Measurements from ENCODE around the gene ESRRG.

GRCh38 chr1:216700779-216701178 lies 22.4 kb downstream of the ESRRG start:
- TF ChIP-seq CTCF (IDR thresholded peaks at IDR 0.05; ENCODE audit: low read length) (no peak), EZH2 (optimal IDR thresholded peaks at IDR 0.05; ENCODE audit: low read depth, low read length) (no peak), EZH2phosphoT487 (IDR thresholded peaks at IDR 0.05; ENCODE audit: low read length) (no peak)

Measured in MM.1S (cell line).